HG03066 (cell line): ENCODE results near the gene PRMT2.

ENCODE experiments used
- ATAC-seq: cut with Tn5 transposase; IDR thresholded peaks from one replicate; pipeline ENCODE4 v1.9.1; 2021; ENCODE audit warnings: low read depth; ENCODE audit not compliant: unreplicated experiment

The PRMT2 gene

GRCh38 chr21:46635324-46636180, at the start of gene PRMT2:
Gene PRMT2, plus strand, starts transcription at chr21:46635674. Its CDS starts 1,278 bp downstream, at chr21:46636952.
- ATAC-seq, result peak; percentile 77

- ATAC-seq, result no peak
Measured at GRCh38 chr21:46594276-46594675, 41.2 kb upstream of the PRMT2 start.

GRCh38 chr21:46596201-46596600, 39.3 kb upstream of the PRMT2 start:
- ATAC-seq, result no peak

- no peak for ATAC-seq
Measured at GRCh38 chr21:46597031-46597430, 38.4 kb upstream of the PRMT2 start.

DNA sequence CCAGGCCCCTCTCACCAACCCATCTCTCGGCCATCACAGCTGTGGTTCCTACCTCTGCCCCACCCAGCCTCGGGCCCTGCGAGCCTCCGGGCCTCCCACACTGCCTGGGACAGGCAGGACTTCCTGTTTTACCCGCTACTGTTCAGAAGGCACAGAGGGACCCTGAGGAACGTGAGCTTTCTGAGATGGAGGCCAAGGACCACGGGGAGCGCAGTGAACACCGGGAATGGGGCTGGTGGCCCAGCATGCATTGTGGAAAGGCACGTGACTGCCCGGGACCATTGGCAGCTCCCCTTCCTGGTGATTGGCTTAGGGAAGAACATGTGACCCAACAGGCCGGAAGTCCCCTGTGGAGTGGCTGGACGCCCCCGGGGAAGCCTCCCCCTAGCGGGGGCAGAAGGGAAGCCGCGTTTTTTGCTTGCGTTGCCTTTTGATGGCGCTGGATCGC, 37.6 kb upstream of the PRMT2 start:
- ATAC-seq, result no peak

DNA sequence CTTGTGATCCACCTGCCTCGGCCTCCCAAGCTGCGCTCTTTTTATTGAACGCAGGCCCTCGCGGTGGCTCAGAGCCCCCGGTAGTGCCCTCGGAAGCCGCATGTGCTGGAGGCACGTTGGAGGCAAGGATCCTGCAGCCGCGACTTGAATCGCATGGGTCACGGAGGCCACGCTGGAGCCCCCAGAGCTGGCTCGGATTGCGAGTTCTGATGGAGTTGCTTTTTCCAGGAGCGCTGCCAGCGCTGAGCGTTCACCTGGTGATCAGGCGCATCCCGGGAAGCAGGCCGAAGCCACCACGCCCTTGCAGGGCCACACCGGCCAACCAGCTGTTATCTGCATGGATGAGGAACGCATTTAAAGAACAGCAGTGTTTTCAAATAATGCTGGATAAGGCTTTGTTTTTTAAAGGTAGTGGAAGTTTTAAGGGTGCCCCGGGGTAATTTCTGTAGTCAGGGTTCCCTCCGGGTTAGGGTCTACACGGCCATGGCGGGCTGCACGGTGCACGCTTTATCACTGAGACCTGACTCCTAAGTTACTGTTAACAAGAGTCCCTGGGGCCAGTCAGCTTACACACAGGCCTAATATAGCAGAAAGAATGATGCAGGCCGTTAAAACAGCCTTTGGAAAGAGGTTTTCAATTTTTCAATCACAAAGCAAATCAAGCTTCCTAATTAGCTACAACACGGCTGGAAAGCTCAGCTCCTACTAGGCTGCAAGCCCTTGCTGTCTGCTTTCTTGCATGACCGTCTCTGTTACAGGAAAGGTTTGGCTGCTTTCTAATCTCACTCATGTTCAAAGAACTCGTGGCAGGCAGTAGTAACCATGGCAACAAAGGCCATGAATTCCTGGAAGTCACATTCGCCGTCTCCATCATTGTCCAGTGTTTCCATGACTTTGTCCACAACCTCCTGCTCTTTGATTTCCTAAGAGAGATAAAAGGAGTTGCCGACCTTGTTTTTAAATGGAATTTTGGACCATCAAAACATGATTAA, 36.6 kb upstream of the PRMT2 start:
- no peak for ATAC-seq

- no peak for ATAC-seq
Measured at GRCh38 chr21:46600305-46600704, 35.2 kb upstream of the PRMT2 start.

- ATAC-seq, result no peak
Measured at GRCh38 chr21:46600978-46601377, 34.5 kb upstream of the PRMT2 start.

GRCh38 chr21:46603228-46603627, 32.2 kb upstream of the PRMT2 start:
- ATAC-seq, result no peak

DNA sequence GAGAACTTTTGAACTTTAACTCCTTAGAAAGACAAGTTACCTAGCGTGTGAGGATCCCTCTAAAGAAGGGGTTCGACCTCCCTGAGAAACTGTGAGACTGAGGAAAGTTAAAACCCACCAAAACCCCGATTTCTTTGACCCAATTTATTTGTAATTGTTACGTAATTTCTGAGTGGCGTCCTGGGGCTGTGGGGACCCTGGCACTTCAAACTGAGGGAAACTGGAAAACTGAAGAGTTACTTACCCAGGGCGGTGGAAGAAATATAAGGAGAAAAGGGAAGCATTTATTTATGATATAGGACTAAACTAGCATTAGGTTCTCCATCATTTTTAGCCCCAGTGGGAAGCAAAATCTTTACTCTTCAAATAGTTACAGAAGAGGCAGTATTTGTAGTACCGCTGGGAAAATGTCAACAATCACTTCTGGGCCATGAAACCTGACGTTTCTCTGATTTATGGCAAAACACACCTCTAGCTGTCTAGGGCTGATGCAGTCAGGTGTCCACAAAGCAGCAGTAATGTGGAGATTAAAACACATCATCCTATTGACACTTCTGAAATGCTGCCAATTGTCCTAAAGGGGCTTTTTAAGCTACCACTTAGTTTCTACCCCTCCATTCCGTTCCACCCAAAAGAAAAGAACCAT, 31.0 kb upstream of the PRMT2 start:
- no peak for ATAC-seq

DNA sequence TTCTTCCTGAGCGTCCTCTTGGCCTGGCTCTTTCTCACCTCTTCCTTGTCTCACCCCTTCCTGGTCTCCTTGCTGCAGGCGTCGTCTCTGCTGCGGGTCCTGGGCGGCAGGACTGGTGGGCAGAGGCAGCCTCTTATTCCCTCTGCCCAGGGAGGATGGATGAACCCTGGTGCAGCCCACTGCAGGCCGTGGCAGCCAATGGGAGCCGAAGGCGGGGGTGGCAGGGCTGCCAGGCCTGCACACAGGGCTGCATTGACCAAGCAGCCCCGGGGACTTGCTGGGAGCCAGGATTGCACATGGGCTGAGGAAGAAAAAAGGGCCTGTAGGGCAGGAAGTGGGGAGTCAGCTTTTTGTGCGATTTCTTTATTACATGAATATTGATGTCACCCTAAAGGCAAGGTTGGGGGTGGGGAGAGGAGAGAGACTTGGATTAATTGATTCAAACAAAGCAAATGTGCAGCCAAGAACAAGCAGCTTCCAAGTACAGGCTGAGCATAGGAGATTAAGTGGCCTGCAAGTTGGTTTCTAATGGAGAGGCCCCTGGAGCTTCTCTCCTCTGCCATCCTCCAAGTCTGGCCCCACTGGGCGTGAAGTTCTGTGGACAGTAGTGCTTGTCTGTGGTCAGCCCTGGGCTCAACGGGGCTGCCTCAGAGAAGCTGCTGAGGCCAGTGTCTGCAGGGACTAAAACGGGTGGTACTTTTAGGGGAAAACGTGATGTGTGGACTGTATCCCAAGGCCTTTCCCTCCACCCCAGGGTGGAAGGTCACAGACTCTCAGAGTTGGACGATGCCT, 30.3 kb upstream of the PRMT2 start, which contains the start of gene S100B:
TSS of gene S100B (minus strand) at position 108 of the 792 bp plus-strand sequence. CDS start 2,667 bp downstream, outside the sequence.
- ATAC-seq, result no peak

- ATAC-seq, result no peak
Measured at GRCh38 chr21:46605767-46606426, 29.6 kb upstream of the PRMT2 start.

DNA sequence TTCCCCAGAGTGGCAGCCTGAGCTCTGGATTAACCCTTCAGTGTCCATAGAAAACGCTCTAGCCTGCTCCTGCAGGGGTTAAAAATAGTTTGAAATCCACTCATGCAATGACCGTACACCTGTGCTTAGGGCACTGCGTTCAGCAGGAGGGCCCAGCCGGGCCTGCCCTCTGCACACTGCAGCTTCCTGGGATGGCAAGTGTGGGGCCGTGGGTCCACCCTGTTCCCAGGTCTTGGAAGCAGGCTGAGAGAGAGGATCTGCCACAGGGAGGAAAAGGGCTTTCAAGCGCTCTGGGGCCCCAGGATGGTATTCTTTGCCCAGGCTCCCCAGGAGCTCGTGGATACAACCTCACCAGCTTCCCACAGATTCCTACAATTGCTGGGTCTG, 29.1 kb upstream of the PRMT2 start:
- no peak for ATAC-seq

DNA sequence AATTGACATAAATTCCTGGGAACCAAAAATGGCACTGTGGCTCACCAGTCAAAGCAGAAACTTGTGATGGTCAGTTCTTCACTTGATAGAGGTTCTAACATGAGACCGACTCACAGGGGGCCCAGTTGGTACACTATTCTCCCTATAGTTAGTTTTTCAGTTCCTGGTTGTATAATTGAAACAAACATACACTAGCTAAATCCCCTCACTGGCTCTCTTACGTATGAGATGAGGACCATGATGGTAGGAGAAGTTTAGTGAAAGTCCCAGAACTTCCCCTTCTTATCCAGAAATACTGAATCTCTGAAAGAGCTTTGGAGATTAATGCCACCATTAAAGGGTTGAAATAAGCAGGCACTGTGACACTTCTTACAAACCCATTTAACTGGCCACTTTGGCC, 27.8 kb upstream of the PRMT2 start:
- ATAC-seq, result no peak

- no peak for ATAC-seq
Measured at GRCh38 chr21:46608672-46609111, 26.8 kb upstream of the PRMT2 start.

GRCh38 chr21:46610018-46610701, 25.3 kb upstream of the PRMT2 start:
- no peak for ATAC-seq

DNA sequence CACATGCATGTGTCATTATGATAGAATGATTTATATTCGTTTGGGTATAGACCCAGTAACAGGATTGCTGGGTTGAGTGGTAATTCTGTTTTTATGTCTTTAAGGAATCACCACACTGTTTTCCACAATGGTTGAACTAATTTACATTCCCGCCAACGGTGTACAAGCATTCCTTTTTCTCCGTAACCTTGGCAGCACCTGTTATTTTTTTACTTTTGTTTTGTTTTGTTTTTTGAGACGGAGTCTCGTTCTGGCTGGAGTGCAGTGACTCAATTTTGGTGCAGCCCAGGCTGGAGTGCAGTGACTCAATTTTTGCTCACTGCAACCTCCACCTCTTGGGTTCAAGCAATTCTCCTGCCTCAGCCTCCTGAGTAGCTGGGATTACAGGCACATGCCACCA, 22.1 kb upstream of the PRMT2 start:
- no peak for ATAC-seq

DNA sequence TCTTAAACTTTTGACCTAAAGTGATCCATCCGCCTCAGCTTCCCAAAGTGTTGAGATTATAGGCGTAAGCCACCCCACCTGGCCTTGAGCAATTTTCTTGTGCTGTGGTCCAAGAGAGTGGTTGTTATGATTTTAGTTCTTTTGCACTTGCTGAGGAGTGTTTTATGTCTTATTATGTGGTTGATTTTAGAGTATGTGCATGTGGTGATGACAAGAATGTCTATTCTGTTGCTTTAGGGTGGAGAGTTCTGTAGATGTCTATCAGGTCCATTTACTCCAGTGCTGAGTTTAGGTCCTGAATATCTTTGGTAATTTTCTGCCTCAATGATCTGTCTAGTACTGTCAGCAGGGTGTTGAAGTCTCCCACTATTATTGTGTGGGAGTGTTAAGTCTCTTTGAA, 19.4 kb upstream of the PRMT2 start:
- no peak for ATAC-seq

DNA sequence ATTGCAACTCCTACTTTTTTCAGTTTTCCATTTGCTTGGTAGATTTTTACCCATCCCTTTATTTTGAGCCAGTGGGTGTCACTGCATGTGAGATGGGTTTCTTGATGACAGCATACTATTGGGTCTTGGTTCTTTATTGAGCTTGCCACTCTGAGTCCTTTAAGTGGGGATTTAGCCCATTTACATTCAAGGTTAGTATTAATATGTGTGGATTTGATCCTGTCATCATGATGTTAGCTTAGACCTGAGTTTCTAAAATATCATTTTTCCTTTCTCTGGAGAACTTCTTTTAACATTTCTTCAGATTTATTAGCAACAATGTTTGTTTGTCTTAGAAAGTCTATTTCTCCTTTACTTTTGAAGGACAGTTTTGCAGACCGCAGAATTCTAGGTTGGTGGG, 18.8 kb upstream of the PRMT2 start:
- no peak for ATAC-seq
